Posterior cingulate gyrus (tissue), 11 donors: ENCODE measurements around the gene CHST3.
"Not testable (repeated sequence)": the region's sequence is repeated elsewhere in the genome, so short reads cannot be mapped to it uniquely, and the experiment has no call there.

Source experiments
- DNase-seq, 10 donors: peaks; one replicate each; pipeline versions ENCODE4 v3.0.0 to v3.0.0-alpha.2; 2020 to 2021; ENCODE audit warnings: mixed read lengths in 3 of 10
- intact Hi-C: fragments of 100-400 bp; cut with DNase I; formaldehyde crosslinking; loops from one replicate; pipeline ENCODE4 v1.15.1; 2023

Gene CHST3, protein sequence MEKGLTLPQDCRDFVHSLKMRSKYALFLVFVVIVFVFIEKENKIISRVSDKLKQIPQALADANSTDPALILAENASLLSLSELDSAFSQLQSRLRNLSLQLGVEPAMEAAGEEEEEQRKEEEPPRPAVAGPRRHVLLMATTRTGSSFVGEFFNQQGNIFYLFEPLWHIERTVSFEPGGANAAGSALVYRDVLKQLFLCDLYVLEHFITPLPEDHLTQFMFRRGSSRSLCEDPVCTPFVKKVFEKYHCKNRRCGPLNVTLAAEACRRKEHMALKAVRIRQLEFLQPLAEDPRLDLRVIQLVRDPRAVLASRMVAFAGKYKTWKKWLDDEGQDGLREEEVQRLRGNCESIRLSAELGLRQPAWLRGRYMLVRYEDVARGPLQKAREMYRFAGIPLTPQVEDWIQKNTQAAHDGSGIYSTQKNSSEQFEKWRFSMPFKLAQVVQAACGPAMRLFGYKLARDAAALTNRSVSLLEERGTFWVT

GRCh38 chr10:71964098-71964742 lies at the start of gene CHST3:
Gene CHST3, plus strand, starts transcription at chr10:71964395. Its CDS starts 41,448 bp downstream, at chr10:72005843.
- DNase-seq = peak; percentile 42 to 94 (median 68)
- intact Hi-C loops = loop anchor here (10.0 kb wide), 1 partner anchor 371 kb away; no protein-coding TSS in a partner anchor

DNA sequence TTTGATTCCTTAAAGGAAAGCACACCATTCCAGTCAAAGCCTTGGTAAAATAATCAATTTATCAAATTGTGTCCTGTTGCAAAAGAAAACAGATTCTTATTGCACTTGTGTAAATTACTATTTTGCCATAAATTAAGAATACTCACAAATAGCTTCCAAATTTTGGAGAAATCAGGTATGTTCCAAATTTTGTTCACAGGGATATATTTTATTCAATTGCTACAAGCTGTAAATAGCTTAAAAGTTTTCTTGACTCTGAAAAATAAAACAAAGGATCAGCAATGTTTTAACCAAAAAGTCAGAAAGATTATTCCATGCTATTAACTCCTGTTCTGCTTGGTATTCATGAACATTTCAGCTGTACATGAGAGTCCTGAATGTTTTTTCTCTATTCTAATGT lies 47.4 kb upstream of the CHST3 start:
- intact Hi-C loops = no loop called here
- DNase-seq = no peak

GRCh38 chr10:71918992-71919391 lies 45.2 kb upstream of the CHST3 start:
- no peak for DNase-seq
- intact Hi-C loops = no loop called here

DNA sequence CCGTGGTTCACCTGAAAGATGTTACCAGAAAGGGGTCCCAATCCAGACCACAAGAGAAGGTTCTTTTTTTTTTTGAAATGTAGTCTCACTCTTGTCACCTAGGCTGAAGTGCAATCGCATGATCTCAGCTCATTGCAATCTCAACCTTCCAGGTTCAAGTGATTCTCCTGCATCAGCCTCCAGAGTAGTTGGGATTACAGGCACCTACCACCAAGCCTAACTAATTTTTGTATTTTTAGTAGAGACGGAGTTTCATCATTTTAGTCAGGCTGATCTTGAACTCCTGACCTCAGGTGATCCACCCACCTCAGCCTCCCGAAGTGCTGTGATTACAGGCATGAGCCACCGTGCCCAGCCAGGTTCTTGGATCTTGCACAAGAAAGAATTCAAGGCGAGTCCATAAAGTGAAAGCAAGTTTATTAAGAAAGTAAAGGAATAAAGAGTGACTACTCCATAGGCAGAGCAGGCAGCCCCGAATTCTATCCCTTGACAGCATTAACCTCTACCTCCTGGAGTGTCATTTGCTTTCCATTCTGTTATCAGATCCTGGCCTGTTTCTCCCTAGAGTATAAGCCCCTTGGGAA lies 44.1 kb upstream of the CHST3 start:
- intact Hi-C loops, DNase-seq: not testable (repeated sequence)

DNA sequence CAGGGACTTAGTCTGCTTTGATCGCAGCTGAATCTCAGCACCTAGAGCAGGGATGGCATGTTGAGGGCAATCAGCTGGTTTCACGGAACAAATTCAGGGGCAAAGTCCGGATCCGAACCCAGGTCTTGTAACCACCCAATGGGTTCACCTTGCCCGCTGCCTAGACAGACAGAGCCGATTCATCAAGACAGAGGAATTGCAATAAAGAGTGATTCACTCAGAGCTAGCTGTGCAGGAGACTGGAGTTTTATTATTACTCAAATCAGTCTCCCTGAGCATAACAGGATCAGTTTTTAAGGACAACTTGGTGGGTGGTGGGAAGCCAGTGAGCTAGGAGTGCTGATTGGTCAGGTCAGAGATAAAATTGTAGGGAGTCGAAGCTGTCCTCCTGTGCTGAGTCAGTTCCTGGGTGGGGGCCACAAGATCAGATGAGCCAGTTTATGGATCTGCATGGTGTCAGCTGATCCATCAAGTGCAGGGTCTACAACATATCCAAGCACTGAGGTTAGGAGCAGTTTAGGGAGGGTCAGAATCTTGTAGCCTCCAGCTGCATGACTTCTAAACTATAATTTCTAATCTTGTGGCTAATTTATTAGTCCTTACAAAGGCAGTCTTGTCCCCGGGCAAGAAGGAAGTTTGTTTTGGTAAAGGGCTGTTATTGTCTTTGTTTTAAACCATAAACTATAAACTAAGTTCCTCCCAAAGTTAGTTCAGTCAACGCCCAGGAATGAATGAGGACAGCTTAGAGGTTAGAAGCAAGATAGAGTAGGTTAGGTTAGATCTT lies 43.5 kb upstream of the CHST3 start:
- no peak for DNase-seq
- intact Hi-C loops = no loop called here

- intact Hi-C loops = no loop called here
- peak; percentile 36 to 93 (median 55) for DNase-seq
These were observed 42.7 kb upstream of the CHST3 start for GRCh38 chr10:71921324-71922027.

DNA sequence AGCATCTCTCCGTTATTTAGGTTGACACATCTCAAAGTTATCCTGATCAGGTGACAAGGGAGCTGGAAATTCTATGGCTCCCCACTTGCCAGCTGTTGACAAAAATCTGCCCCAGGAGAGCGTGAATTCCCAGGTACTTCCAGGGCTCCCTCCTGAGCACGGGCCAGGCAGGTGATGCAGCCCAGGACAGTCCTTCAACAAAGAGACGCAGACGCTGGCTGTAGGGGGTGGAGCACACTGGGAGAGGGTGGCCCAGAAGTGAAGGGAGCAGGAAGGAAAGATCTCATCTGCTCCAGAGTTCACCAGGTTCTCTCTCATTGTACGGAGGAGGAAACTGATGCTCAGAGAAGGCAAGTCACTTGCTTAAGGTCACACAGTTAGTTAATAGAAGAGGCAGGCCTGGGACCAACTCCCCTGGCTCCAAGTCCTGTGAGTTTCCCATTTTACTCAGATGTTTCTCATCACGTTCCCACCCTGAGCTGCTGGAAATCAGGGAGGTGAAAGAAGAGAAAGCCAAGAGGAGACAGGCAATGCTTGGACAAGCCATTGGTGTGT lies 41.0 kb upstream of the CHST3 start:
- intact Hi-C loops = no loop called here
- DNase-seq = no peak

- intact Hi-C loops = no loop called here
- no peak for DNase-seq
These were observed 39.4 kb upstream of the CHST3 start for GRCh38 chr10:71924771-71925170.

- intact Hi-C loops = no loop called here
- DNase-seq = no peak
These were observed 37.0 kb upstream of the CHST3 start for GRCh38 chr10:71927159-71927558.

DNA sequence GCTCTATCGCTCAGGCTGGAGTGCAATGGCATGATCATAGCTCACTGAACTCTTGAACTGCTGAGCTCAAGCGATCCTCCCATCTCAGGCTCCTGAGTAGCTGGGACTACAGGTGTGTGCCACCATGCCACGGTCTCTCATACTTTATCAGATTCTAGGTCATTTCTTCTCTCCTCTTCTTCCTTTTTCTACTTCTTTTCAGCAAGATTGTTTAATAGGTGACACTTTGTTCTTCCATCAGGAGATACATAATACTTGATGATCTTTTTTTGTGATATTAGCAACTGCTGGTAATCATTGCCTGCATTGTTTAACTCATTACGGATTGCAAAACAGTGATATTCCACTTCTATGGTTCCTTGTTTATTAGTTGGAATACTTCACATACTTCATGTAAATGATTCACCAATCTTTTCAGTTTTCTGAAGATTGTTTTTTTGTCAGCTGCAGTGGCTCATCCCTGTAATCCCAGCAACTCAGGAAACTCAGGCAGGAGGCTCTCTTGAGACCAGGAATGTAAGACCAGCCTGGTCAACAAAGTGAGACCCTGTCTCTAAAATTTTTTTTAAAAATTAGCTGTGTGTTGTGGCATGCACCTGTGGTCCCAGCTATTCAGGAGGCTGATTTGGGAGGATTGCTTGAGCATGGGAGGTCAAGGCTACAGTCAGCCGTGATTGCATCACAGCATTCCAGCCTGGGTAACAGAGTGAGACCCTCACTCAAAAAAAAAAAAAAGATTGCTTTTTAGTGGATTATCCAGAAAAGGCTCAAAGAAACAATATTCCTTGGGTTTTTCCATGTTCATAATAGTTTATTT lies 36.2 kb upstream of the CHST3 start:
- DNase-seq = no peak
- intact Hi-C loops = no loop called here

- intact Hi-C loops = no loop called here
- no peak for DNase-seq
These were observed 32.9 kb upstream of the CHST3 start for GRCh38 chr10:71931295-71931694.

GRCh38 chr10:71933651-71934050 lies 30.5 kb upstream of the CHST3 start:
- intact Hi-C loops = no loop called here
- no peak for DNase-seq

GRCh38 chr10:71938211-71938610 lies 26.0 kb upstream of the CHST3 start:
- intact Hi-C loops = no loop called here
- DNase-seq = no peak

- DNase-seq = no peak
- intact Hi-C loops = no loop called here
These were observed 24.9 kb upstream of the CHST3 start for GRCh38 chr10:71939304-71939703.

DNA sequence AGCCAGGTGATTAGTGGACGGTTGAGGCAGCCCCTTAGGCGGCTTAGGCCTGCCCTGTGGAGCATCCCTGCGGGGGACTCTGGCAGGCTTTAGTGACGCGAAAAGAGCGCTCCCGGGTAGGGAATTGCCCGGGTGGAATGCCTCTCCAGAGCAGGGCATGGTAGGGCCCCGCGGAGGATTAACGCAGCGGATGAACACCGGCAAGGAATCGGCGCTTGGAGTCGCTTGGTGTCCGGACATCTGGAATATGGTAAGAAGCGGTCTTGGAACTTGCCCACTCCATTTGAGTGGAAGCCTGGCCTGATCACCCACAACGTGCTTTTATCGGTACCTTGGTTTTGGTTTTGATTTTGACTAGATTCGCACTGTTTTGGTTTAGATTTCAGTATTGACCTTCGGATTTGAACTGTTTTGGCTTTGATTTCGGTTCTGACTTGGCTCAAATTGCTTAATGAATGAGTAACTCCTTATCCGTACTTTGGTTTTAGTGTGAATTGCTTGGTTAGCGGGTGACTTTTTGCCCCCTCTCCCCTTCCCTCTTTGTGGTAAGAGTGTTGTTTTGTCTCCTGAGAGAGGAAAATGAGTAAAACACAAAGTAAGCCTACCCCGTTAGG lies 24.2 kb upstream of the CHST3 start:
- intact Hi-C loops = no loop called here
- no peak for DNase-seq

GRCh38 chr10:71940752-71941151 lies 23.4 kb upstream of the CHST3 start:
- no peak for DNase-seq
- intact Hi-C loops = no loop called here

DNA sequence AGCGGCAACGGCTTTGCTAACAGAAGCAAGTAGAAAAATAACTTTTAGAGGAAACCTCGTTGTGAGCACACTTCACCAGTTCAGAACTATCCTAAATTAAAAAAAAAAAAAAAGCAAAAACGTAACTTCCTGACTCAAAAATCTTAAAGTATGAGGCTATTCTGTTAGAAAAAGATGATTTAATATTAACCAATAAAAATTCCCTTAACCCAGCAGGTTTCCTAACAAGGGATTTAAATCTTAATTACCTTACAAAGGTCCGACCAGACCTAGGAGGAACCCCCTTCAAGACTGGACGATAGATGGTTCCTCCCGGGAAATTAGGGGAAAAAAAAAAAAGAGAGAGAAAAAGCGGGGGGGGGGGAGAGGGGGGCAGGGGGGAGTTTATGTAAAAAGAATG lies 22.9 kb upstream of the CHST3 start:
- DNase-seq = no peak
- intact Hi-C loops = no loop called here

DNA sequence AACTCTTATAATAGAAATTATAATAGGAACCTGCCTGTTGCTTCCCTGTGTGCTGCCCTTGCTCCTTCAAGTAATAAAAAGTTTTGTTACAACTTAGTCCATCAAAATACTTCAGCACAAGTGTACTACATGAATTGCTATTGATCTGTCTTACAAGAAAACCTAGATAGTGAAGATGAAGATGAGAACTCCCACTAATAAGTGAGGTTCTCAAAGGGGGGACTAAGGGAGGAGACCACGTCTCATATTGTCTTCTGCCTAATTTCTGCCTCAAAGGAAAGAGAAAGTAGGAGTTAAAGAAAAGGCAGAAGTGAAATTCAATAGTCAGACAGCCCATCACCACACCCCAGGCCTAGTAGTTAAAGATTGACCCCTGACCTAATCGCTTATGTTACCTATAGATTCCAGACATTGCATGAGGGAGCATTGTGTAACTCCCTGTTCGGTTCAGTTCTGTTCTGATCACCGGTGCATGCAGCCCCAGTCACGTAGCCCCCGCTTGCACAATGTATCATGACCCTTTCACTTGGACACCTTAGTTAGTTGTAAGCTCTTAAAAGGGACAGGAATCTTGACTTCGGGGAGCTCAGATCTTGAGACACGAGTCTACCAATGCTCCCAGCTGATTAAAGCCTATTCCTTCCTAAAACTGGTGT lies 18.2 kb upstream of the CHST3 start:
- intact Hi-C loops = no loop called here

More for the DNA sequence above, 18.2 kb upstream of the CHST3 start:
- DNase-seq = no peak
